Karpas-422 (cell line): ENCODE results near the gene SMYD3. TPM values are rescaled to one million over a fixed set of nuclear protein-coding genes. Genes with fewer than 3 reads are reported as not detected.

Experiments
- DNase-seq: peaks from one replicate; pipeline ENCODE4 v3.0.0-alpha.2; 2015
- H2AFZ ChIP-seq: fragments of 200-600 bp; sonication (generic); 2 replicates; pipeline ENCODE4 v1.6.1; 2014; ENCODE audit warnings: antibody characterized with exemption, low read length, mixed read lengths
- H3K27ac ChIP-seq: fragments of 200-600 bp; sonication (generic); 2 replicates; pipeline ENCODE4 v1.5.1; 2014; ENCODE audit warnings: mild to moderate bottlenecking, low read length, moderate library complexity
- H3K27me3 ChIP-seq: fragments of 200-600 bp; sonication (generic); 2 replicates; pipeline ENCODE4 v1.6.1; 2014; ENCODE audit warnings: low read length, mixed read lengths
- H3K36me3 ChIP-seq: fragments of 200-600 bp; sonication (generic); 2 replicates; pipeline ENCODE4 v1.6.1; 2014; ENCODE audit warnings: low read length, mixed read lengths; ENCODE audit not compliant: insufficient read depth
- H3K4me1 ChIP-seq: fragments of 200-600 bp; sonication (generic); 2 replicates; pipeline ENCODE4 v1.6.1; 2014; ENCODE audit warnings: mild to moderate bottlenecking, low read length, mixed read lengths
- H3K4me2 ChIP-seq: fragments of 200-600 bp; sonication (generic); 2 replicates; pipeline ENCODE4 v1.6.1; 2014; ENCODE audit warnings: low read length, low read depth, mild to moderate bottlenecking; ENCODE audit not compliant: poor library complexity, severe bottlenecking
- H3K4me3 ChIP-seq: fragments of 200-600 bp; sonication (generic); 2 replicates; pipeline ENCODE4 v1.5.1; 2014; ENCODE audit warnings: mild to moderate bottlenecking, antibody characterized with exemption, low read length, mixed read lengths
- H3K79me2 ChIP-seq: fragments of 200-600 bp; sonication (generic); 2 replicates; pipeline ENCODE4 v1.6.1; 2014; ENCODE audit warnings: mild to moderate bottlenecking, low read length, mixed read lengths
- H3K9ac ChIP-seq: fragments of 200-600 bp; sonication (generic); 2 replicates; pipeline ENCODE4 v1.6.0; 2014; ENCODE audit warnings: low read length
- H3K9me2 ChIP-seq: fragments of 200-600 bp; sonication (generic), shearing (Covaris generic); replicated peaks from 2 replicates; pipeline ENCODE4 v1.6.0; 2014; ENCODE audit warnings: mild to moderate bottlenecking, low read length, moderate library complexity; ENCODE audit not compliant: insufficient read depth
- H3K9me3 ChIP-seq: fragments of 300-700, 200-600 bp; sonication (generic); 2 replicates; pipeline ENCODE4 v1.6.1; 2014; ENCODE audit warnings: low read length, mixed read lengths
- H4K20me1 ChIP-seq: fragments of 200-600 bp; sonication (generic); 2 replicates; pipeline ENCODE4 v1.6.1; 2014; ENCODE audit warnings: mild to moderate bottlenecking, antibody characterized with exemption, low read length, low read depth; ENCODE audit not compliant: insufficient read depth
- total RNA-seq: library from RNA; depleted of rRNA; stranded (reverse); fragments of >200 nt; shearing (Covaris generic); gene quantifications from 2 replicates; pipeline ENCODE4 v1.2.3, GENCODE V29; 2014; ENCODE audit warnings: low replicate concordance

SMYD3 gene
- total RNA-seq, 1 experiment from 2014 or later: 67.1 TPM

DNA sequence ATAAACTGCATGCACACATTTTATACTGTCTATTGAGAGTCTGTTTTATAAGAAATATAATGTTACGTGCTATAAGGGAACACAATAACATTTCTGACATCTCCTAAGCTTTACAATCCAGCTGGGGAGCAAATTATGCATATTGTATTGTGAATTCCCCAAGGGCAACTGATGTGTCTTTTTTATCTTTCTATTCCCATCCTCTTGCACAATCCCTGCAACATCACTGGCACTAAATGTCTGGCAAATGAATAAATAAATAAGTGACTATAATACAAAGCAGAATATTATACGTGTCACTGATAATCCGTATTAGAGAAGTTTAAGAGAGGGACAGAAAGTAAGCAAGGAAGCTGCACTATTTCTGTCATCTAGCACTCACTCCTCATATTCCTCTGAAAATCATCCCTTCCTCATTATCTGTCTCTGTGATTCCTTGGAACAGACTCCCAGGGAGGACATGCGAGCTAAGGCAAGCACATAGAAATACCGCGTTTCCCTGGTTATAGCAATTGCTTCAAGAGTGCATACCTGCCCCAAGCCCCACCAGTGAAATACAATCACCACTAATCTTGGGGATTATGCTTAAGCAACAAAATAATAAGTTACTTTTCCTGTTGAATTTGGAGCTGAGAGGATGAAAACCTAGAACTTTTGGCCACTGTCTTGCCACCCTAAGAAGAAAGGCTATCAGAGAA lies 205.4 kb downstream of the SMYD3 start:
- Histone ChIP-seq H3K4me3 (no peak overlapping the region), H3K36me3 (no peaks in the 10 kb centered on the region), H3K9me3 (no peaks in the 10 kb centered on the region), H3K4me1 (peaks cover 4% of the 10 kb centered on the region; the same call in 1 of the 2 replicates), H3K27ac (no peak overlapping the region), H3K9ac (no peak overlapping the region), H3K9me2 (no peaks in the 10 kb centered on the region), H3K27me3 (no peaks in the 10 kb centered on the region), H3K79me2 (no peaks in the 10 kb centered on the region), H3K4me2 (no peak overlapping the region), H2AFZ (no peak overlapping the region), H4K20me1 (no peaks in the 10 kb centered on the region)
- DNase-seq: no peak

DNA sequence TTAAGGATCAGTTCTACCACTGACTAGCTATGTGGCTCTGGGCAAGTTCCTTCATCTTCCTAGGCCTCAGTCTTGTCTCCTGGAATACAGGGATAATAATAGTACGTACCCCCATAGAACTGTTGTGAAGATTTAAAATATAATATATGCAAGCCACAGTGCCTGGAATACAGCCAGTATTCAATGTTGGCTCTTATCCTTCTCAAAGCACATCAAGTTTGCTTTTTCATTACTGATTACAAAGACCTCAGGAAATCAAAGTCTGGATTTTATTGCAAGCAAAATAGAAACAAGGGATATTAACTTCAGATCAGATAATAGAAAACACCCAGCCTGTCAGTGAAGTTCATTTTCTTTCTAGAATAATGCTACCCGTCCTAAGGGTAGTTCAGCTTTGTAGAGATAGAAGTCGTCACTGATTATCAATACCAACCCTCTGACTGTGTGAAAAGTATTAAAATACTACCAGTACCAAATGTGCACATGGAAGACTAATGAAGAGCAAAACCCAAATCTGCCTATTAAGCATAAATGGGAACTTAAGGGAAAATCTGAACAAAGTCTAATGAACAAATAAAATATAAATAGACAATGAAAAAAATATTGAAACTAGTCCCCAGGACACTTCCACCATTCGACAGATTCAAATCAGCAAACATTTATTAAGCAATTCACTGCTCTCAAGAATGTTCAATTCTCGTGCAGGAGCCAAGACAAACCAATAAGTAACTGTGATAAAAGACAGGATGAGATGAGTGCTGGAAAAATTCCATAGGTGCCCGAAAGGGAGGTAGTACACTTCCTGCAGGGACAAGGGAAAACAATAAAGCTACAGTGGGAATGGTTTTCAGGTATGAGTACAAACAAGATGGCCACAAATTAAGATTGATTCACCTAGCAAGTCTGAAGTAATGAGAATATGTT lies 206.2 kb downstream of the SMYD3 start:
- Histone ChIP-seq H3K9me2 (no peaks in the 10 kb centered on the region), H3K27me3 (no peaks in the 10 kb centered on the region), H3K36me3 (no peaks in the 10 kb centered on the region), H3K9me3 (no peaks in the 10 kb centered on the region), H3K4me1 (peaks cover 4% of the 10 kb centered on the region; the same call in 1 of the 2 replicates), H3K27ac (no peak overlapping the region), H4K20me1 (no peaks in the 10 kb centered on the region), H3K4me3 (no peak overlapping the region), H2AFZ (no peak overlapping the region), H3K4me2 (no peak overlapping the region), H3K9ac (no peak overlapping the region), H3K79me2 (no peaks in the 10 kb centered on the region)
- DNase-seq: no peak

DNA sequence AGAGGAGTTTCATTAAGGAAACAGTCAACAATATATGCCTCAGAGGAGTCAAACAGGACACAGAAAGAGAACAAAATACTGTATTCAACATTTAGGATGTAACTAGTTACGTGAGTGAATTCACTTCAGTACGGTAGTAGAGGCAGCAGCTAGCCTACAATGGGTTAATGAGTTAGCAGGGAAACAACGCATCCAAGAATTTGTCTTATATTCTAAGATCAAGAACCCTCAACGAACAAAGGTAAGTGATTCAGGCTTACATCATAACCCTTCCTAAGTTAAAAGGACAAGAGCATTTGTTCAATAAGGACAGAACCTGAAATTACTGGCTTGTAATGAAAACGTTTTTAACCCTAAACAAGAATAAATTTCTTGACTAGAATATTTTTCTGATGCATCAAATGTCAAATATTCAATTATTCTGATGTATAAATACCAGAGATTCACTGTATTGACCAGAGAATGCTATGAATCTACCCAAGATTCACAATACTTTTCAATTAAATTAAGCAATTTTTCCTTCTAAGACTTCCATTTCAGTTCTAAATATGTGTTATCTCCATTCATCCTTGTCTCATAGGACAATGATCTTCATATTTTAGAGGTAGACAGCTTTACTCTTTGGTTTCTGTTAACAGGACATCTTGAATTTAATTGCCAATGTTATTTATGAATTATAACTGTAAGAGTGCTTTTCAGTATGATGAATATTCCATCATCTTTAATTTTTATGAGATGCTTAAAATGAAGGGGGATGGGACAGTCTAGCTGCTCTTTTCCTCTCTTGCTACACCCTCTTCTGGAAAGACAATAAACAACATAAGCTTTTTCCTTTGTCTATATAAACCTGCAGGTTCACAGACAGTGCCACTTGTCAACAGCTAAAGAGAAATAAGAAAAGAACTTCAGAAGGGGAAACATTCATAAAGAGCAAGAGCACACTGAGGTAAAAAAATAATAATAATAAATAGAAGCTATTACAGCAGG lies 209.5 kb downstream of the SMYD3 start:
- Histone ChIP-seq H3K79me2 (peaks cover 2% of the 10 kb centered on the region; the same call in 1 of the 2 replicates), H3K27ac (no peak overlapping the region), H3K4me1 (peaks cover 4% of the 10 kb centered on the region; the same call in 1 of the 2 replicates), H3K9me3 (no peaks in the 10 kb centered on the region), H2AFZ (no peak overlapping the region), H3K27me3 (no peaks in the 10 kb centered on the region), H3K9ac (no peak overlapping the region), H3K36me3 (no peaks in the 10 kb centered on the region), H3K4me2 (no peak overlapping the region), H3K4me3 (no peak overlapping the region), H3K9me2 (no peaks in the 10 kb centered on the region), H4K20me1 (no peaks in the 10 kb centered on the region)
- no peak for DNase-seq

DNA sequence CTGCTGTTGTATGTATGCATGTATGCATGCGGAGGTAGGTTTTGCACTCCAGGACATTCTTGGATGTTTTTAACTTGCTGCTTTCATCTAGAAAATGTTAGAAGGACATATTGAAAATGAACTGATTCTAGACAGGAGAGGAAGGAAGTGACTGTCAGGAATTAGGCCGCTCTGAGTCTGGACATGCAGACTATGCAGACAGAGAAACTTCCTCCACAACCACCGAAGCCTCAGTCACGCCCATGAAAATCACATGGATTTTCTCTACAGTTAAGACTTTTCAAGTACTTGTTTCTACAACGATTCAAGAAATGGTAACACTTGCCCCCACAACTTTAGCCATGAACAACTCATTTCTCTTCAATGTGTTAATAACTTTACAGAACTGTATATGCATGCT lies 211.1 kb downstream of the SMYD3 start:
- Histone ChIP-seq H3K27me3 (no peaks in the 10 kb centered on the region), H2AFZ (no peak overlapping the region), H3K27ac (no peak overlapping the region), H4K20me1 (no peaks in the 10 kb centered on the region), H3K79me2 (peaks cover 7% of the 10 kb centered on the region; the same call in 1 of the 2 replicates), H3K9ac (no peak overlapping the region), H3K9me2 (no peaks in the 10 kb centered on the region), H3K4me1 (peaks cover 4% of the 10 kb centered on the region; the same call in 1 of the 2 replicates), H3K4me2 (no peak overlapping the region), H3K36me3 (no peaks in the 10 kb centered on the region), H3K9me3 (no peaks in the 10 kb centered on the region), H3K4me3 (no peak overlapping the region)
- no peak for DNase-seq

DNA sequence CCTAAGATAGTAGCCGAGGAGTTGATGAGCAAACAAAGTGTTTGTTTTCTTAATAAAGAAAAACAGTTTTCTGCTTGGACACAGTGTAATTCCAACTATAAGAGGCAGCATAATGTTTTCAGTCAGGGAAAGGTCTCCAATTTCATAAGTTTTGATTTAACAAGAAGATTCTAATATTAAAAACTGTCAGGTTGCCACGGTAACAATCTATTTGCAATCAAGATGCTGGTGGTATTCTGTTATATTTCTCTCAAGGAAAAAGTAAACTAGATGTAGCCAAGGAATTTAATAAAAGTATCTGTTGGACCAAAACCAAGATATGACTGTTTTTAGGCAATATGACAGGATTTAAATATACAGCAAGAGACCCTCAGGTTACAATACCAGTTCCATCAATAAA lies 211.7 kb downstream of the SMYD3 start:
- no peak overlapping the region for H3K4me2 ChIP-seq
- H3K79me2 ChIP-seq: peaks cover 7% of the 10 kb centered on the region
- DNase-seq: no peak
- peaks cover 4% of the 10 kb centered on the region; the same call in 1 of the 2 replicates for H3K4me1 ChIP-seq
- no peaks in the 10 kb centered on the region for H4K20me1 ChIP-seq
- no peak overlapping the region for H2AFZ ChIP-seq
- no peaks in the 10 kb centered on the region for H3K9me3 ChIP-seq
- no peak overlapping the region for H3K27ac ChIP-seq
- H3K36me3 ChIP-seq: no peaks in the 10 kb centered on the region
- H3K27me3 ChIP-seq: no peaks in the 10 kb centered on the region
- no peaks in the 10 kb centered on the region for H3K9me2 ChIP-seq
- no peak overlapping the region for H3K9ac ChIP-seq
- no peak overlapping the region for H3K4me3 ChIP-seq

DNA sequence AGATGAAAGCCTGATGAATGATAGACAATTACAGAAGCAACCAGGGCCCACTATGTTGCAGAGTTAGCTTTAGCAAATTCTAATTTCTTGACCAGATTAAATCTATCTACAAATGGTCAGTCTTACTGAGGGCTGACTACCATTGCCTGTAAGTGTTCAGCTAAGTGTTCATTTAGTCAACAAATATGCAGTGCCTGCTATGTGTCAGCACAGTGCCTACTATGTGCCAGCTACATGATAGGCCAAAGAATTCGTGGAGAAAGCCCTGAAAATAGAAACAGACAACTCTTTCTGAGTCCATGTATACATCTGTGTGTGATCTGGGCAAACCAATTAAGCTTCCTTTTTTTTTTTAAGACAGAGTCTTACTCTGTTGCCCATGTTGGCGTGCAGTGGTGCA lies 212.8 kb downstream of the SMYD3 start:
- no peak overlapping the region for H3K9ac ChIP-seq
- H3K27me3 ChIP-seq: no peaks in the 10 kb centered on the region
- H3K27ac ChIP-seq: no peak overlapping the region
- H3K4me3 ChIP-seq: no peak overlapping the region
- H2AFZ ChIP-seq: no peak overlapping the region
- H3K4me1 ChIP-seq: peaks cover 4% of the 10 kb centered on the region; the same call in 1 of the 2 replicates
- no peaks in the 10 kb centered on the region for H4K20me1 ChIP-seq
- no peak for DNase-seq
- H3K9me3 ChIP-seq: no peaks in the 10 kb centered on the region
- H3K9me2 ChIP-seq: no peaks in the 10 kb centered on the region
- H3K4me2 ChIP-seq: no peak overlapping the region
- no peaks in the 10 kb centered on the region for H3K36me3 ChIP-seq
- peaks cover 7% of the 10 kb centered on the region for H3K79me2 ChIP-seq

DNA sequence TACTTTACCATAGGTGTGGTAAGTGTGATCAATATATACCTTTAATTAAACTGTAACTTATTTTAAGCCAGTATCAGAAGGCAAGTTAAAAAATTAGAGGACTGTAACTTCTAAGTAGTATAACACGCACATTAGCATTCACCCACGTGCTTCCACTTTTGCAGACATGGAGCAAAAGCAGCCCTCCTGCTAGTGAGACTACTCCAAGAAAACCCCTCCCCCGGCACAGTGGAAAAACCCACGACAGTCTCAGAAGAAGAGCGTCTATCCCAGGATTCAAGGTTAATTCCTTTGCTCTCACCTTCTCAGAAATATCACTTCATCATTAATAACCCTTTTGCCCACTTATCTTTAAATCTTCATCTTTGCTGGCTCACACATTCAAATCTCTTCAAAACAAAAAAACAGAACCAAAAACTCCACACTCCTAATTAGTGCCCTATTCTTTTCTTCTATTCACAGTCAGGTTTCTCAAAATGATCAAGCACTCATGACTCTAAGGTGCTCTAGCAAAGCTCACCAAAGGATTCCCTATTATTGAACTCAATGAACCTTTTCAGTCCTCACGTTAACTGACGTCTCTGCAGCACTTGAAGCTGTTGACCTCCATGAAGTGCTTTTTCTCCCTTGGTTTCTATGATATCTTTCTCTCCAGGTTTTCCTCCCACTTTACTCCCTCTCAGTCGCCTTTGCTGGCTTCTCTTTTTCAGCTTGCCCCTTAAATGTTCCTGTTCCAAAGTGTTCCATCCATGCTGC lies 213.5 kb downstream of the SMYD3 start:
- no peaks in the 10 kb centered on the region for H4K20me1 ChIP-seq
- peaks cover 7% of the 10 kb centered on the region for H3K79me2 ChIP-seq
- no peak for DNase-seq
- H3K4me3 ChIP-seq: no peak overlapping the region
- 0 out of 2 replicates have a peak, but pooled peaks cover under 1% of the 10 kb centered on the region for H3K4me1 ChIP-seq
- no peaks in the 10 kb centered on the region for H3K9me2 ChIP-seq
- no peaks in the 10 kb centered on the region for H3K36me3 ChIP-seq
- H3K27ac ChIP-seq: no peak overlapping the region
- no peaks in the 10 kb centered on the region for H3K27me3 ChIP-seq
- H3K9me3 ChIP-seq: no peaks in the 10 kb centered on the region
- H3K4me2 ChIP-seq: no peak overlapping the region
- H3K9ac ChIP-seq: no peak overlapping the region
- no peak overlapping the region for H2AFZ ChIP-seq
